ENCODE measurements around the gene TTC21A.
"Not testable (repeated sequence)": the region's sequence is repeated elsewhere in the genome, so short reads cannot be mapped to it uniquely, and the experiment has no call there.

TTC21A gene

DNA sequence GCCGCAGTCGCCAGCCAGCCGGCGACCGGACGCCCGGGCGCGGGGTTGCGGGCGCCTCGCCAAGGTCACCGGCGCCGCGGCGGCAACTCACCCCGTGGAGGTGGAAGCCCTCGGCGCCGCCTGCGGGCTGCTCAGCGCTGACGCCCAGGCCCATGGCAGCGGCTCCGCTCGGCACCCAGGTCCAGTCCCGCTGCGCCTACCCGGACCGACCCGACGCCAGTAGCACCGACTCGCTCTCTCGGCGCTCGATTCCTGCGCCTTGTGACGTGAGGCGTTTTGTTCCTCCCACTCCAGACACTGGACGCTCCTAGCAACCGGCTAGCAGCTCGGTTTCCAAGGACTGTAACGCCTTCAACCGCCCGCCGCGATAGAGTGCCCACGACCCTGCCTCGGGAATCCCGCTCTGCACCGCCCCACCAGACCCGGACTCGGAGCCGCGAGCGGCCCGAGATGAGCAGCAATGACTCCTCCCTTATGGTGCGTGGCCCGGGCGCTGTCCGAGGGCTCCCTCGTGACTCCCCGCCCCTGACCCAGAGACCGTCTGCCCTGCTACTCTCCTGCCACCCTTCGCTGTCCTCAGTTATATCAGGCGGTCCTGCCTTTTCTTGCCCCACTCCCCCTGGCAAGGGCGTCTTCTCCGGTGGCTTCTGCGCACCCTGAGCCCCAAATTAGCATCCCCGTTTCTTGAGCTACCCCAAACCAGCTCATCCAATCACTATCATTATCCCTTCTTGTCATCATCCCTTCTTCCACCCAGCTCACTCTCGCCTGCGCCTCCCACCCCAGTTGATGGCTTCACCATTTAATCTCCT, at the start of gene TTC21A, which contains the start of gene GORASP1:
TSS of gene TTC21A (plus strand) at position 293 of the 812 bp plus-strand sequence. CDS start at position 451, 158 bp downstream.
TSS of gene GORASP1 (minus strand) at position 240 of the 812 bp plus-strand sequence. CDS start at position 154, 86 bp downstream.
- peak; percentile 38 to 59 for DNase-seq (ENCODE audit: low read depth in 2 of 2)

DNA sequence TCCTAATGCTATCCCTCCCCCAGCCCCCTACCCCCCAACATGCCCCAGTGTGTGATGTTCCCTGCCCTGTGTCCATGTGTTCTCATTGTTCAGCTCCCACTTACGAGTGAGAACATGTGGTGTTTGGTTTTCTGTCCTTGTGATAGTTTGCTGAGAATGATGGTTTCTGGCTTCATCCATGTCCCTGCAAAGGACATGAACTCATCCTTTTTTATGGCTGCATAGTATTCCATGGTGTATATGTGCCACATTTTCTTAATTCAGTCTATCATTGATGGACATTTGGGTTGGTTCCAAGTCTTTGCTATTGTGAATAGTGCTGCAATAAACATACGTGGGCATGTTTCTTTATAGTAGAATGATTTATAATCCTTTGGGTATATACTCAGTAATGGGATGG, 46.3 kb upstream of the TTC21A start:
- not testable (repeated sequence) for DNase-seq (ENCODE audit: low read depth in 2 of 2)

DNA sequence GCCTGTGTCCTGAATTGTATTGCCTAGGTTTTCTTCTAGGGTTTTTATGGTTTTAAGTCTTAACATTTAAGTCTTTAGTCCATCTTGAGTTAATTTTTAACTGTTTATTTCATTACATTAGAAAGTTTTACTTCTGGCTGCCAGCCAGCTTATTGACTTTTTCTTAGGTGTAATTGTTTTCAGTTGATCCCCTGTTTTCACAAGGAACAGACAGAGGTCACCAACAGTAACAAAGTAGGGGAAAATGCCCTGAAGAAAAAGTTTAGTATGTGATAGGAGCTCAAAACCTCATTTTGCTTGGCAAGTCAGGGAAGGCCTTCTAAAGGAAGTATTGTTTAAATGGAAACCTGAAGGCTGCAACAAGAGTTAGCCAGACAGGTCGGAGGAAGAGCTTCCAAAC, 45.3 kb upstream of the TTC21A start:
- DNase-seq (ENCODE audit: low read depth in 2 of 2), result no peak

DNA sequence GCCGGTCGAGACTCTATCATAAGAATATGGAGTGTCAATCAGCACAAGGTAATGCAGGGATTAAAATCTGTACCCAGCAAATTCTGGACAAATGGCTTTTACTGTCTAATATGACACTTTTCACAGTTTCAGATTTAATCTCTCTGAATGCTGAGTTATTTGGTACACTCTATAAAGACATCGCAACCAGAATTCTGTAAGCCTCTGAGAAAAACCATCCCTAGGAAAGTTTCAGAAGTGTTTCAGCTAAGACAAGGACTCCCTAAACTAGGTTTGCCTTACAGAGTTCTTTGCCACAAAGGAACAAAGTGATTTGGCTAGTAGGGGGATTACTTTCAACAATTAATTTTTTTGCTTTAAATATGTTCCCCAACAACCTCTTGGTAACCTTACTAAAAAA, 44.3 kb upstream of the TTC21A start:
- no peak for DNase-seq (ENCODE audit: low read depth in 2 of 2)

- no peak for DNase-seq (ENCODE audit: low read depth in 2 of 2)
These were observed 42.8 kb upstream of the TTC21A start for GRCh38 chr3:39064646-39065045.

DNA sequence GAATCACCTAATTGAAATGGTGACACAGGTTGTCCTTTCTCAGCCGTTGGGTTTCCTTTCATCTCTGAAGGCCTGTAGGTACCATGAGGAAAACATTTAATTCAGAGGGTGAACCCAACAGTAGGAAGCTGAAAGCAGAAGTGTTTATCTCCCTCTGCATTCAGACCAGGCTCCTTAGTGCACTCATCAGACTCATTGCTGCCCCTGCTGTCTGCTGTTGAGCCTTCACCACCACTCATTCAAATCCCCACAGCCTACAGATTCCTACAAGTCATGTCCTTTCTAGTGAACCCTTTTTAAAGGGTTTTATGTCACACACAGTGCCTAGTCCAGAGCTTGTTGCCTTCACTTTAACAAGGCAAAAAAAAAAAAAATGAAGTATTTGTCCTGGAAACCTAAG, 42.3 kb upstream of the TTC21A start:
- no peak for DNase-seq (ENCODE audit: low read depth in 2 of 2)

DNA sequence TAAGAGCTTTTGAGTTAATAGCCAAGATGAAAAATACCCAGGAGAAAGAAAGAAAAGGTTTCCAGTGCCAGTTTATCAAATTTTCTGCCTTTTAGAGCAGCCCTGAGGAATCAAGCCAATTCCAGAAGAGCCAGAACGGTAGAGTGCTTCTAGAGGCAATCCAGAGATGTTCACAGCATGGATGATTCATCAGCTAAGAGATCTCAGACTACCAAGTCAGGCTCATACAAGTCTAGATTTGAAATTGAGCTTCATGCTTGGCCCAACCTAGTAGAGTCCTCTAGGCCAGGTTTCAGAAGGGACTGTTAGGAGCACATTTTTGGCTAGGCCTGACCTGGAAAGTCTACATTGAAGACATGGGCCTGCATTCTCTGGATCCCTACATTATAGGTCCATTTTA, 40.2 kb upstream of the TTC21A start:
- no peak for DNase-seq (ENCODE audit: low read depth in 2 of 2)

DNA sequence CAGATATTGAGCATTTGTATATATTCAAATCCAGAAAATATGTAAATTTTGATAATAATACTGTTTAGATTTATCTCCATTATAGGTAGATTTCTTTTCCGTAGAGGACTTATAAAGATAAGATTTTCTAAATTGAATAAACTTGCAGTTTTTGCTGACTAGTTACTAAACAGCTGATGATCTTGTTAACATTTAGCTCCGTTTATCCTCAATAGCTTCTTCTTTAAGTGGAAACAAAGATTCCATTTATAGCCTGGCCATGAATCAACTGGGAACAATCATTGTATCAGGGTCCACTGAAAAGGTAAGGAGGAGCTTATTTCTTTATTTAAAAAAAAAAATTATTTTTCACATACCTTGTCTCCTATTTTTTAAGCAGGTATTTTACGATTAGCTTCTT, 38.9 kb upstream of the TTC21A start:
- no peak for DNase-seq (ENCODE audit: low read depth in 2 of 2)

DNA sequence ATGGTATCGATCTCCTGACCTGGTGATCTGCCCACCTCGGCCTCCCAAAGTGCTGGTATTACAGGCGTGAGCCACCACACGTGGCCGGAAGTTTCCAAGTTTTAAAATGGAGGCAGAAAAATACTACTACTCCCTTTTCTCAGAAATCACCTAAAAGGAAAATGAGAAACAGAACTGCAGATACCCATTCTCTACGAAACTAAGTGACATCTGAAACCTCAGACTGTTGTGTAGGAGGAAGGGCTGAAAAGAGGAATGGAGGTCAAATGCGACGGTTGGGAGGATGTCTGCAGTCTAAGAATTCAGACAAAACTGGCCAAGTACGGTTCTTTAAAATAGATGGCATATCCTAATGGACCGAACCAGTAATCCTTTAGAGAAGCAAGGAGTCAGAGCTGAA, 31.6 kb upstream of the TTC21A start:
- no peak for DNase-seq (ENCODE audit: low read depth in 2 of 2)

- DNase-seq (ENCODE audit: low read depth in 2 of 2), result no peak
These were observed 27.9 kb upstream of the TTC21A start for GRCh38 chr3:39079530-39079929.

GRCh38 chr3:39080026-39080425, 27.5 kb upstream of the TTC21A start:
- DNase-seq (ENCODE audit: low read depth in 2 of 2), result no peak

DNA sequence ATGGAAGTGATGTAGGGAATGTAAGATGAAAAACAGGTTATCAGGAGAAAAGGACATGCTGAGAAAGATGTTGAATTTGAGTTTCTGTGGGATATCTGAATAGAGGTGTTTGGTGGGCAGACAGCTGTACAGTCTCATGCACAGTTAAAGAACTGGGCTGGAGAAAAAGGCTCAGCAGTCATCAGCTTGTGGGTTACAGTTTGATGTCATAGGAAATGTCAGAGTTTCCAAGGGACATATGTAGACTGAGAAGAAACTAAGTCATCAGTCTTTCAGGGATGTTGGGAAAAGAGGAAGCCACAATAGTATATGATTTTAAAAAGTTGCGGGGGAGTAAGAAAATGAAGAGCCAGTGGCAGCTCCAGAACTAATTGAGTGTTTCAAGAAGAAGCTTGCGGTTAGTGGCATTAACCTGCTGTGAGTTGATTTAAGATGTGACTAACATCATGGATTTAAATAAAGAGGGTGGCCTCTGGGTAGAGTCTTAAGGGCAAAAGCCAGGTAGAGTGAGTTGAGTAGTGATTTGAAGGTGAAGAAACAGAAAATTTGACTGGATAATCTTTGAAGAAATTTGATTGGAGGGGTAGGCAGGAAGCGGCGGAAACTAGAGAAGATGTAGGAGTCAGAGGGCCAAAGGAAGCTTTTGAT, 24.7 kb upstream of the TTC21A start:
- no peak for DNase-seq (ENCODE audit: low read depth in 2 of 2)

- no peak for DNase-seq (ENCODE audit: low read depth in 2 of 2)
These were observed 21.3 kb upstream of the TTC21A start for GRCh38 chr3:39086144-39086543.

GRCh38 chr3:39088456-39088855, 19.0 kb upstream of the TTC21A start:
- DNase-seq (ENCODE audit: low read depth in 2 of 2), result no peak

DNA sequence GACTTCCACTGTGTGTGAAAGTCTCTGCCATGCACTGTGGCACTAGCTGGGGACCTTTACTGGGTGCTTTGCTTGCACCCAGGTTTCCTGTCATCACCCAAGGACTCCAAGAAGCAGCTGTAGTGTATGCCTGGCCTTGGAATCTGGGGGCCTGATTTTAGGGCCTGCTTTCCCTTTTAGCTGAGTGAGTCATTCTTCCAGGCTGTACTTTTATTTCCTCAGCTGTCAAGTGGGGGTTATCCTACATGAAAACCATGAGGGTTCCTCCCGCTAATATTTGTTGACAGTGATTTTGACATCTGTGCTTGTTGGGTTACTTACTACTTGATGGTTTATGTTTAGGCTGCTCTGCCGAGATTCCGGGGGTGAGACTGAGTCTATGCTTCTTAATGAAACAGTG, 18.6 kb upstream of the TTC21A start:
- DNase-seq (ENCODE audit: low read depth in 2 of 2), result no peak

GRCh38 chr3:39090922-39091321, 16.6 kb upstream of the TTC21A start:
- no peak for DNase-seq (ENCODE audit: low read depth in 2 of 2)

GRCh38 chr3:39094851-39095677, 12.4 kb upstream of the TTC21A start:
- no peak for DNase-seq (ENCODE audit: low read depth in 2 of 2)

DNA sequence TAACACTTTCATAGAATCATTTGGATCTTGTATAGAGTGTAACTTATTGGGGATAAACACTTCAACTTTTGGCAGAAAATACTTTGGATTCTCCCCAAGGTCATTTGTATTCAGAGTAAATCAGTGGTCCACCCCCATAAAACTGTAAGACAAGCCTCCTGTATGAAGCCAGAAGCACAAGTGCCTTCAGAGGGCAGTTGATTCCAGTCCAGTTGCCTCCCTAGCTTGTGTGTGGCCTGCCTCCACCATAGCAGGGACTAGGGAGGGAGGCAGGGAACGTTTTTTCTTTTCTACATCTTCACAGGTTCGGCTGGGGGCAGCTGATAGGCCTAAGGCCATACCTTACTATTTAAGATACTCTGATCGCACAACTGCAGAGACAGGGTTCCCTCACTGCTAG, 11.7 kb upstream of the TTC21A start:
- no peak for DNase-seq (ENCODE audit: low read depth in 2 of 2)

DNA sequence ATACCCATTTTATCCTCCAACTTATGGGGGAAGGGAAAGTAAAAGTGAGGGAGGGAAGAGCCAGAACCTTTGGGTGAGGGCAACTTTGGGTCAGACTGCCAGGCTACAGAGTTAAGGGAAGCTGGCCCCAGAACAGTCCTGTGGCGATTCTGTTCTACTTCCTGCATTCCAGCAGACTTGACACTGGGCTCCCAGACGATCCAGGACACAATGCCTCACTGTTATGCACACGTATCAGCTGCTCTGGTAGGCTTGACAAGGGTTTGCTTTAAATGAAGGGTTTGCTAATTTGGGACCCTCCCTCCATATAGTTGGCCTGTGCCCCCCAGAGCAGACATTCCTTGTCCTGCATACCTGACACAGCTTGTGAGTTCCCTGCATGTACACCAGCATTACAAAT, 10.7 kb upstream of the TTC21A start:
- no peak for DNase-seq (ENCODE audit: low read depth in 2 of 2)

DNA sequence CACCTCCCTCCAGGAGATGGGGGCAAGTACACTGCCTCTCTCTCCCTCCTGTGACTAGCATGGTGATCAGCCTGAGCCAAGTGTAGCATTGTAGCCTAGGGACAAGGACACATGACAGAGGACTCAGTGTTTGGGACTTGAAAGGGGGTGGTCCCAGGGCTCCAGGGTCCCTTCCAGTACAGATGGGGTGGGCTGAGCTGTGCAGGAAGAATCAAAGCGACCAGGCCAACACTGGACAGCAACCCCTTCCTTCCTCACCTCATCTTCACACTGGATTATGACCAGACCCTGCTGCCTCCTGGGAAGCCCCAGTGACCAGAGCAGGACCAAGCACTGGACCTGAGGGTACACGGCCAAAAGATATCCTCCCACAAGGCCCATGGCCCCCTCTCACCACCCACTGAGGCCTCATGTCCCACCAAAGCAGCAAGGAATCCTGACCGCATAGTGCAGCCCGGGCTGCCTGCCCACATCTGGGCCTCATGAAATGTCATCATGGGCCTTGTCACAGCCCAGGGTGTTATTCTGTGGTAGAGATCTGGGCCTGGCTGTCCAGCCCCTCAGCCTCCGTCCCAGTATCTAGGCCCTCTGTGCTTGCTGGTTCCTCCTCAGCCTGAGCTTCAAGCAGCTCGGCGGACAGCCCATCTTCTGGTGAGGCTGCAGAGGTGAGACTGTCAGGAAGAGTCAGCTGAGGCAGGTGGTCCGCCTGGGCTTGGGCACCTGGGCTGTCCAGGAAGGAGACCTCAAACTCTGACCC, 9.6 kb upstream of the TTC21A start:
- DNase-seq (ENCODE audit: low read depth in 2 of 2), result no peak

GRCh38 chr3:39098473-39099000, 8.9 kb upstream of the TTC21A start:
- DNase-seq (ENCODE audit: low read depth in 2 of 2), result no peak

Measured in stimulated activated CD4-positive, alpha-beta T cell treated with anti-CD3 and anti-CD28 coated beads, Interleukin-4, amount 100 ng/mL, for 48 hours (primary cell).